Adipose tissue (tissue), 3 donors: Measurements from ENCODE around the gene POGLUT2. TPM values are rescaled to one million over a fixed set of nuclear protein-coding genes. Genes with fewer than 3 reads are reported as not detected.

Experiments used
- H3K27ac ChIP-seq: one replicate; pipeline ENCODE4 v1.5.1; 2013; ENCODE audit warnings: low read depth, low read length
- WGBS, 3 donors: extraction: QIAGEN DNeasy Blood & Tissue Kit; methylation state at CpG; one replicate each; pipeline ENCODE4 v1.1.7; 2013; 5-methylcytosine and 5-hydroxymethylcytosine counted together
- polyA plus RNA-seq, 3 donors: library from polyadenylated mRNA; stranded (reverse); fragments of 200-250 nt; gene quantifications; one replicate each; pipeline ENCODE4 v1.2.3, GENCODE V29; 2013
- donor health status: healthy with polysubstance abuse.
- donor health status: Bipolar disorder and iron deficiency.
- donor health status: healthy.

Gene POGLUT2
- polyA plus RNA-seq, 3 donors = 1.3 to 6.1 (median 2.9) TPM

GRCh38 chr13:102774214-102774568 is 24.6 kb downstream of the POGLUT2 start:
- no peak overlapping the region for H3K27ac ChIP-seq
- 66 to 69% (median 68%) methylated on average over 27 of the region's 27 CpGs for WGBS, 3 donors

DNA sequence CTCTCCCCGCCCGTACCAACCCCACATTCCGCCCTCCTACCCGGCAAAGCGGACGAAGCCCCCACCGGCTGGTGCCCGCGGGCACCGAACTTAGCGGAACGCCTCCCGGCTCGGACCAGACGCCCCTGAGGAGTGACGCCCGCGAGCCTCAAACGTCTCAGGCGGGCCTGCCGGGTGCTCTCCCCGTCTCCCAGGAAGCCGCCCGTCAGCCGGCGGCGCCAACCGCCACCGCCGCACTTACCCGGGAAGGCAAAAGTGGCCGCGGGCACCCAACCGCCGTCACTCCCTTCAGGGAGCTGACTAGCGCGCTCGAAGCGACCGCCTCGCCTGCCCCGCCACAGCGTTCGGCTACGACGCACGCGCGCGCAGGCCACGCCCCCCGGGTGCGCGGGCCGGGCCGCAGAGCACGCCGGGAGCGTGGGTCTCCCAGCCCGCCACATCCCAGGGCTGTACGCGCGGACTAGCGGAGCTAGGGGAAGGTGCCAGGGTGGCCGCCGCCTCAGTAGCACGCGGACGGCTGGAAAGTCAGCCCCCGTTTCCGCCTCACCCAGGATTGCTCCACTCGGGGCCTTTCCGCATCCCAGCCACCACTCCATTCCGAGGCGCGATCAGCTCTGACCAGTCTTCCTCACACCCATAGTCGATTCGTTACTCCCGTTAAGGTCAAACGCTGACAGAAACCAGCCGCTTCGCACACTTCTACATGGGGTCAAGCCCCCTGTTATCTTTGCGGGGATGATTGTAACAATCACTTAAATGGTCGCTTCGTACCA is 25.1 kb downstream of the POGLUT2 start, which contains the start of gene TEX30:
Gene TEX30 (minus strand): TSS at position 346 of the 773 bp plus-strand sequence. CDS start 3,760 bp downstream, outside the sequence.
- no peak within 1 kb of the TSS for H3K27ac ChIP-seq
- whole genome bisulfite sequencing, 3 donors = 1 to 2% (median 2%) methylated on average over 48 to 85 of the region's 85 CpGs

DNA sequence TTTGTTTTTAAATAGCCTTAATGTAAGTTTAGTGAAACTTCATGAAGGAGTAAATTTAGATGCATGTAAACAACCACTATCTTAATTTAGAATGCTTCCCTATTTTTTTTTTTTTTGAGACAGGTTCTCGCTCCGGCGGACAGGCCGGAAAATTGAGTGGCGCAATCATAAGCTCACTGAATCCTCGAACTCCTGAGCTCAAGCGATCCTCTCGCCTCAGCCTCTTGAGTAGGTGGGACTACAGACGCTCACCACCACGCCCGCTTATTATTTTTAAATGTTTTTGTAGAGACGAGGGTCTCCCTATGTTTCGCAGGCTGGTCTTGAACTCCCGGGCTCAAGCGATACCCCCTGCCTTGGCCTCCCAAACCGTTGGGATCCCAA is 26.7 kb downstream of the POGLUT2 start:
- 81 to 95% (median 83%) methylated on average over 16 of the region's 16 CpGs for WGBS, 3 donors
- no peak overlapping the region for H3K27ac ChIP-seq

GRCh38 chr13:102771298-102772041 is 27.3 kb downstream of the POGLUT2 start:
- whole genome bisulfite sequencing, 3 donors = 80 to 93% (median 81%) methylated on average over 6 of the region's 6 CpGs
- no peak overlapping the region for H3K27ac ChIP-seq

- H3K27ac ChIP-seq = no peak overlapping the region
- WGBS, 3 donors = 68 to 93% (median 93%) methylated on average over 2 of the region's 2 CpGs
Observed at GRCh38 chr13:102770435-102770834, 28.3 kb downstream of the POGLUT2 start.

- WGBS, 3 donors = 66 to 78% (median 78%) methylated on average over 4 of the region's 4 CpGs
- H3K27ac ChIP-seq = no peak overlapping the region
Observed at GRCh38 chr13:102769679-102770078, 29.1 kb downstream of the POGLUT2 start.

GRCh38 chr13:102768909-102769308 is 29.9 kb downstream of the POGLUT2 start:
- 42 to 82% (median 50%) methylated on average over 2 of the region's 2 CpGs for WGBS, 3 donors
- no peak overlapping the region for H3K27ac ChIP-seq

DNA sequence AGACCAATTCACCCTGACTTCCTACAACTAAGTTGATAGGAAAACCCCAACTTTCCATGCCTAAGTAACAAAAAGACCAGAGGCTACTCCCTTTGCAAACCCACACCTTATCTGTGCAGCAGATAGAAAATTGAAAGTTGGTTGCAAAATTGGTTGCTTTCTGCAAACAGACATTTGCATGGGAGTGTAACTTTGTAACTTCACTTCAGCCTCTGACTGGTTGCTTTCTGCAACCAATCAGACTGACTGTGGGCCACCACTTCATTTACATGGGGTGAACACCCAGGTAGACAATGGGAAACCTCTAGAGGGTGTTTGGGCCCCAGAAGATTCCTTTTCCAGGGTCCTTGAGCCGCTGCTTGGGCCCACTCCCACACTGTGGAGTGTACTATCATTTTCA is 35.0 kb downstream of the POGLUT2 start:
- no peak overlapping the region for H3K27ac ChIP-seq
- 84 to 90% (median 88%) methylated on average over 1 of the region's 1 CpG for WGBS, 3 donors

GRCh38 chr13:102761071-102761470 is 37.7 kb downstream of the POGLUT2 start:
- no peak overlapping the region for H3K27ac ChIP-seq
- WGBS, 3 donors = 86 to 97% (median 86%) methylated on average over 1 of the region's 1 CpG

DNA sequence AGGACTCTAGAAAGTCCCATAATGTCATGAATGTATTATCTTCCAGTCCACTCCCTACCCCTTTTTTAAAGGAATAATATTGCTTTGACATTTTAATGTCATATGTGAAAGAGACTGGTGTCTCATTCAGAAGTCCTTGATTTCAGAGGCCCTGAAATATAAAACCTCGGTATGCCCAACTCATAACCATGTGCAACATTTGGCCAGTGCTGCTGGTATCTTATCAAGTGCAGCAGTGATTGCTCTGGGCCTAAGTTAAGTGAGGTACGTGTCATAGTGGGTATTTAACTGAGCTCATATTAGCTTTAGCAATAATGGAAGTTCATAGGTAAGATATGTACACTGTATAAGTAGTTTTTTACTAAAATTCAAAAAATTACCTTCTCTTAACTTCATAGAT is 39.9 kb downstream of the POGLUT2 start:
- WGBS, 3 donors = 69 to 86% (median 84%) methylated on average over 2 of the region's 2 CpGs
- H3K27ac ChIP-seq = no peak overlapping the region

DNA sequence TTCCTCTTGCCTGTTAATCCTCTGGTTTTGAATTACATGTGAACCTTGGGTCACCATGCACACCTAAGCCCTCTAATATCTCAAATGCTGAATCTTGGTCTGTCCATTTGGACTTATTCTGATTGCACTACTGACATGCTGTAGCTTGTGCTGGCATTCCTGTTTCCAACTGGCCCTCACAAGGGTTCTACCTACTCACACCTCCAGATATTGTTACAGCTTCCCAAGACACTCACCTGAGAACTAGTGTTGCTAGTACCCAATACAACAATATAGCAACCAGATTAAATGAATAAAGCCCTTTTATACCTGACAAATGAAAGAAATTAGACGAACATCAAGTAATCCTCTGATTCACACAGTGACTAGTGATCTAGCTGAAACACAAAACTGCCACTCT is 41.8 kb downstream of the POGLUT2 start:
- WGBS, 3 donors = 81 to 86% (median 85%) methylated on average over 1 of the region's 1 CpG
- no peak overlapping the region for H3K27ac ChIP-seq

GRCh38 chr13:102751886-102752285 is 46.9 kb downstream of the POGLUT2 start:
- 79 to 87% (median 85%) methylated on average over 3 of the region's 3 CpGs for WGBS, 3 donors
- H3K27ac ChIP-seq = no peak overlapping the region

DNA sequence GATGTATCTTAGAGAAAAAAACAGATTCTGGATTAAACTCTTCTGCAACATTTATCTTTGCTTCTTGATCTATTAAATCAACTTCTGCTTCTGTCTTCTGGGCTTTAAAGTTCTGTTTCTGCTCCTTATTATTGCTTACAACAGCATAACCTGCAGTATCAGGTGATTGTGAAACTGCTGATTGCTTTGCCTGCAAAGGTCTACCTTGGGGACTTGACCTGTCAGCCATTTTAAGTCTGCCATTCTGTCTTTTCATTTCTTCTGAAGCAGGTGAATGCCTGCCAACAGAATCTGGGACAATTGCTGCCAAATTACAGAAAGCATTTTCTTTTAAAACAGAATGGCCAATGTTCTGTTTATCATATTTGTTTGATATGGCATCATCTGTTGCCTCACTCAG is 56.3 kb downstream of the POGLUT2 start:
- H3K27ac ChIP-seq = no peak overlapping the region

DNA sequence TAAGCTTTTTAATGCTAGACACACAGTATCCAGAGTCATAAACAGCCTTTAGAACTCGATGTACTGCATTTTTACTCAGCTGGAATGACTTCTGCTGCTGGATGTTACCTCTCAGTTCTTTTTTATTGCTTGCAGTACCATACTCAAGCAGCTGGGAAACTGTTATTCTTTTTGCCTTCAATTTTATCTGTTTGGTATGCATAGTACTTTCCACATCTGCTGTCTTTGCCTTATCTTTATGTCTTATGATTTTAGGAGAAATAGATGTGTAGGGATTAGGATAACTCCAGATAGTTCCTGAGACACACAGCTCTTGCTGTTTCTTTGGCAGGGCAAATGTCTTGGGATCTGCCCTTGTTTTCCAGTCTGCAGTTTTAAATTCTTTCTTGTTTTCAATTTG is 56.7 kb downstream of the POGLUT2 start:
- no peak overlapping the region for H3K27ac ChIP-seq
- WGBS, 3 donors = 45 to 83% (median 74%) methylated on average over 1 of the region's 1 CpG

Other genes starting within 250 kb of the POGLUT2 start
- gene TPP2, start 202.0 kb downstream of the POGLUT2 start, polyA plus RNA-seq = 10 to 100 TPM; 13.1 to 18.9 (median 16.1) TPM
- gene METTL21C, start 103.9 kb downstream of the POGLUT2 start, polyA plus RNA-seq = not detected
- gene TEX30, start 25.2 kb downstream of the POGLUT2 start, polyA plus RNA-seq = 10 to 100 TPM in 1 of 3 donors, 1 to 10 TPM in 2; 3.1 to 11.8 (median 8.2) TPM
- gene BIVM, start 143 bp upstream of the POGLUT2 start, polyA plus RNA-seq = 10 to 100 TPM in 1 of 3 donors, 1 to 10 TPM in 2; 6.3 to 13.8 (median 6.7) TPM
- 10 to 100 TPM; 25.1 to 45.5 (median 30.0) TPM for gene ERCC5, start 47.1 kb upstream of the POGLUT2 start, polyA plus RNA-seq